Trophoblast cell (in vitro differentiated cells and primary cell): ENCODE data around the gene CLMN.

Experiments used
- DNase-seq, 2 donors: peaks; one replicate each; pipeline ENCODE4 v3.0.0-alpha.2; 2016
- H2AFZ ChIP-seq: 2 replicates; pipeline ENCODE4 v1.6.1; 2013; ENCODE audit warnings: low read length, moderate library complexity, mild to moderate bottlenecking; ENCODE audit not compliant: insufficient read depth, poor library complexity
- H2AK5ac ChIP-seq: 2 replicates; pipeline ENCODE4 v1.6.1; 2013; ENCODE audit warnings: mild to moderate bottlenecking, low read length
- H2BK120ac ChIP-seq: 2 replicates; pipeline ENCODE4 v1.6.1; 2013; ENCODE audit warnings: low read length, mild to moderate bottlenecking, moderate library complexity; ENCODE audit not compliant: insufficient read depth, poor library complexity
- H2BK12ac ChIP-seq: 2 replicates; pipeline ENCODE4 v1.6.1; 2013; ENCODE audit warnings: mild to moderate bottlenecking, low read length, moderate library complexity
- H2BK5ac ChIP-seq: 2 replicates; pipeline ENCODE4 v1.6.1; 2013; ENCODE audit warnings: low read length, low read depth, moderate library complexity, mild to moderate bottlenecking; ENCODE audit not compliant: poor library complexity
- H3K14ac ChIP-seq: 2 replicates; pipeline ENCODE4 v1.6.1; 2013; ENCODE audit warnings: mild to moderate bottlenecking, low read length
- H3K18ac ChIP-seq: 2 replicates; pipeline ENCODE4 v1.6.1; 2013; ENCODE audit warnings: mild to moderate bottlenecking, low read length
- H3K23ac ChIP-seq: 2 replicates; pipeline ENCODE4 v1.6.1; 2013; ENCODE audit warnings: low read length
- H3K27ac ChIP-seq: 2 replicates; pipeline ENCODE4 v1.5.1; 2013; ENCODE audit warnings: low read depth, mild to moderate bottlenecking, inconsistent platforms, low read length, moderate library complexity
- H3K27me3 ChIP-seq: 2 replicates; pipeline ENCODE4 v1.6.1; 2013; ENCODE audit warnings: inconsistent platforms, mild to moderate bottlenecking, low read length, moderate library complexity; ENCODE audit not compliant: insufficient read depth
- H3K36me3 ChIP-seq, 2 experiments: 1 replicate in 1 of 2; 2 replicates in 1 of 2; pipeline ENCODE4 v1.6.1; 2013; ENCODE audit warnings: low read length in 2 of 2, mild to moderate bottlenecking in 2 of 2, moderate library complexity in 1 of 2; ENCODE audit not compliant: insufficient read depth in 2 of 2, control insufficient read depth in 1 of 2
- H3K4ac ChIP-seq: 2 replicates; pipeline ENCODE4 v1.6.1; 2013; ENCODE audit warnings: low read depth, mild to moderate bottlenecking, low read length, moderate library complexity
- H3K4me1 ChIP-seq, 2 experiments: 1 replicate in 1 of 2; 2 replicates in 1 of 2; pipeline ENCODE4 v1.6.1; 2013; ENCODE audit warnings: low read length in 2 of 2, mild to moderate bottlenecking in 2 of 2, moderate library complexity in 1 of 2; ENCODE audit not compliant: insufficient read depth in 2 of 2, control insufficient read depth in 1 of 2
- H3K4me2 ChIP-seq: 2 replicates; pipeline ENCODE4 v1.6.1; 2013; ENCODE audit warnings: inconsistent platforms, mild to moderate bottlenecking, low read length, moderate library complexity
- H3K4me3 ChIP-seq: 2 replicates; pipeline ENCODE4 v1.5.1; 2013; ENCODE audit warnings: mild to moderate bottlenecking, low read depth, low read length, inconsistent platforms
- H3K79me1 ChIP-seq: one replicate; pipeline ENCODE4 v1.6.1; 2013; ENCODE audit warnings: low read length
- H3K79me2 ChIP-seq: 2 replicates; pipeline ENCODE4 v1.6.1; 2013; ENCODE audit warnings: low read length, mild to moderate bottlenecking; ENCODE audit not compliant: control insufficient read depth, insufficient read depth, poor library complexity
- H3K9ac ChIP-seq: 2 replicates; pipeline ENCODE4 v1.6.1; 2013; ENCODE audit warnings: mild to moderate bottlenecking, low read length
- H3K9me3 ChIP-seq: 2 replicates; pipeline ENCODE4 v1.6.1; 2013; ENCODE audit warnings: low read depth, mild to moderate bottlenecking, control low read depth, inconsistent platforms, low read length; ENCODE audit not compliant: insufficient read depth
- H4K12ac ChIP-seq: 2 replicates; pipeline ENCODE4 v1.6.1; 2013; ENCODE audit warnings: low read depth, mild to moderate bottlenecking, low read length, moderate library complexity
- H4K8ac ChIP-seq: 2 replicates; pipeline ENCODE4 v1.6.1; 2013; ENCODE audit warnings: low read depth, mild to moderate bottlenecking, low read length, moderate library complexity
- H4K91ac ChIP-seq: one replicate; pipeline ENCODE4 v1.6.1; 2013; ENCODE audit warnings: low read depth, mild to moderate bottlenecking, low read length, moderate library complexity
- WGBS: extraction: QIAGEN DNeasy Blood & Tissue Kit; methylation state at CpG from one replicate; pipeline ENCODE4 v1.1.7; 2013; ENCODE audit warnings: missing lambda C conversion rate; ENCODE audit not compliant: insufficient read length, insufficient coverage; ENCODE audit errors: extremely low coverage; 5-methylcytosine and 5-hydroxymethylcytosine counted together

The CLMN gene

DNA sequence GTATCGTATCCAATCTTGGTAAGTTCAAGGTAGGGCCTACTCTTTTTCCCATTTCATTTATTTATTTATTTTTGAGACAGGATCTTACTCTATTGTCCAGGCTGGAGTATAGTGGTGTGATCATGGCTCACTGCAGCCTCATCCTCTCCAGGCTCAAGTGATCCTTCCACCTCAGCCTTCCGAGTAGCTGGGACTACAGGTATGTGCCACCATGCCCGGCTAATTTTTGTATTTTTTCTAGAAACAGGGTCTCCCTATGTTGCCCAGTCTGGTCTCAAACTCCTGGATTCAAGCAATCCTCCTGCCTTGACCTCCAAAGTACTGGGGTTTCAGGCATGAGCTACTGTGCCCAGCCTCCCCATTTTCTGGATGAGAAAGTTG, 57.2 kb downstream of the CLMN start:
- Histone ChIP-seq H3K4me3 (no peak overlapping the region), H3K4me1 (peaks cover 2 to 17% of the 10 kb centered on the region in 2 experiments)

DNA sequence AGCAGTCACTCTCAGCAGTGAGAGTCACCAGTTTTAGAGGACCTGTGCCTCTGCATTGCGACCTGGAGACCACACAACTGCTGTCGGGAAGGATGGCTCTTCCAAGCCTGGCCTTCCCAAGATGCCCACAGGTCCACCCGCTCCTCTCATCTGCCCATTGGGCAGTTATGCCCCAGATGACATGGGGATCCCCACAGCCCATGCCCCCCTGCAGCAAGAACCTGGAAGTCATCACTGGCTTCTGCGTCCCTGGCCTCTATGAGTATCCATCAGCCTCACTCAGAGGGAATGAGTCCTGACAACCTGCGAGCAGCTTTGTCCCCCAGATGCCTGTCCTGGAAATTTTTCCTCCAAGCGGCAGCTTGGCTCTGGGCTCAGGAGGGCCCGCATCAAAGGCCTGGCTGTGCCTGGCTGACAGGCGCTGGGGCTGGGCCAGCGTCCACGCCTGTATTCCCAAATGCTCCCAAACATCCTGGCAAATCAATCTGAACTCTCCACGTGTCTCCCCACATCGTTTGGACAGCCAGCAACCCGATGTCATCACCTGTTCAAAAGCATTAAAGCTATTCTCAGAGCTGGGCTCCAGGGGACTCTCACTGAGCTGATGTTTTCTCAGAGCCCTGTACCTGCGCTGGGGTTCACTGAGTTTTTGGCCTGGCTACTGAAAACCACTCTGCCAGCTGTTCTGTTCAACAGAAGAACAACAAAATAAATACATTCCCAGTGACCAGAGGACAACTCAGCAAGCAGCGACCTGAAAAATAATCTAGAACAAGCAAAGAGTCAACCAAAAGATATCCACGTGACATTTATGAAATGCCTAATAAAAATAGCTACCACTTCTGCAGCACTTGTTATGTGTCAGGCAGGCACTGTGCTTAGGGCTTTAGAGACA, 57.8 kb downstream of the CLMN start:
- Histone ChIP-seq H3K79me2 (no peaks in the 10 kb centered on the region), H3K4me3 (no peak overlapping the region), H3K9ac (no peak overlapping the region), H2BK5ac (no peak overlapping the region), H3K79me1 (peaks cover 10% of the 10 kb centered on the region), H3K4me2 (no peak overlapping the region), H3K27me3 (no peaks in the 10 kb centered on the region), H3K4me1 (peaks cover 2 to 17% of the 10 kb centered on the region in 2 experiments), H4K12ac (no peak overlapping the region), H2AFZ (no peak overlapping the region), H2BK12ac (no peak overlapping the region), H3K18ac (no peak overlapping the region), H3K36me3 (no peaks in the 10 kb centered on the region), H2AK5ac (no peak overlapping the region), H3K27ac (no peak overlapping the region), H4K91ac (no peak overlapping the region), H3K14ac (no peak overlapping the region), H2BK120ac (no peak overlapping the region), H3K4ac (no peak overlapping the region), H3K9me3 (no peaks in the 10 kb centered on the region), H4K8ac (no peak overlapping the region), H3K23ac (no peak overlapping the region)
- no CpG with 5 or more reads among the region's 16 CpGs for WGBS
- no peak for DNase-seq

More for the DNA sequence above, 57.2 kb downstream of the CLMN start:
- no peak overlapping the region for H3K14ac ChIP-seq
- no peak overlapping the region for H2AFZ ChIP-seq
- H3K36me3 ChIP-seq: no peaks in the 10 kb centered on the region
- DNase-seq: no peak
- peaks cover 10% of the 10 kb centered on the region for H3K79me1 ChIP-seq
- no peak overlapping the region for H4K8ac ChIP-seq
- no peak overlapping the region for H4K12ac ChIP-seq
- no peak overlapping the region for H2BK120ac ChIP-seq
- no peak overlapping the region for H3K27ac ChIP-seq
- no peak overlapping the region for H2BK5ac ChIP-seq
- H3K9ac ChIP-seq: no peak overlapping the region
- no peak overlapping the region for H4K91ac ChIP-seq
- H3K9me3 ChIP-seq: no peaks in the 10 kb centered on the region
- no peak overlapping the region for H3K4me2 ChIP-seq
- no peaks in the 10 kb centered on the region for H3K79me2 ChIP-seq
- H3K18ac ChIP-seq: no peak overlapping the region
- H3K23ac ChIP-seq: no peak overlapping the region
- no peak overlapping the region for H3K4ac ChIP-seq
- no peak overlapping the region for H2AK5ac ChIP-seq
- no peaks in the 10 kb centered on the region for H3K27me3 ChIP-seq
- no CpG with 5 or more reads among the region's 3 CpGs for WGBS
- no peak overlapping the region for H2BK12ac ChIP-seq

DNA sequence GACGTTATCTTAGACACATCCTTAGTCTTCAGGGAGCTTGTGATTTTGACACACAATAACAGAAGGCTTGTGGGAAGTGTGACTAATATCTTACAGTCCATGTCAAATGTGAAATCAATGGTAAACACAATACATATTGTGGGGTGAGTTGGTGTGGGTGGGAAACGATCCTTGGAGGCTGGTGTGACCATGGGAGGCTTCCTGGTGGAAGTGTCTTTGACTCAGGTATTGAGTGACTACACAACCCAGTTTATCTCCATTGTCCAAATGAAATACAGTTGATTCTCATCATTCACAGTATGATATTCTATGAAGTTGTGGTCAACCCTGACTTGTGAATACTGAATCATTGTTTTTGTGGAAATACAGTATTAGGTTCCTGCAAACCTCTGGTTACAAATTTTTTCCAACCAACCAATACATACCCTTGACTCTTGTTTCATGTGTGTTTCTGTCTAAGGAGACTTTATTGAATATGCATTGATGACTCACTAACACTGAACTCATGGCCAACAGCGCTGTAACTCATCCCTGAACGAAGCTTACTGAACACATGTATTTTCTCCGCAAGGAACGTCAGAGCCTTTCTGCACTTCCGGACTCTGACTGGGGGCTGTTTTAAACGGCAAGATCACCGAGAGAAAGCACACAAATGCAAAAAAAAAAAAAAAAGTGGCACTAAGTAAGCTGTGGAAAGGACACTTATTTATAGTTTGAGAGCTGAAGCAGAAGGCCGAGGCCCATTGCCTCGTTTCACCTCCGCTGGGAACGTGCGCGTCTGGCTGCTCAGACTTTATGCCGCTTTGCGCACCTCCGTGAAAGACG, 59.0 kb downstream of the CLMN start:
- Histone ChIP-seq H2AFZ (no peak overlapping the region), H2AK5ac (no peak overlapping the region), H3K4me1 (peaks cover 6 to 21% of the 10 kb centered on the region in 2 experiments), H3K27ac (no peak overlapping the region), H4K12ac (no peak overlapping the region), H2BK120ac (no peak overlapping the region), H3K9me3 (no peaks in the 10 kb centered on the region), H3K18ac (no peak overlapping the region), H3K23ac (no peak overlapping the region), H3K79me2 (no peaks in the 10 kb centered on the region), H2BK12ac (no peak overlapping the region), H3K14ac (no peak overlapping the region), H3K27me3 (no peaks in the 10 kb centered on the region), H2BK5ac (no peak overlapping the region), H3K4me3 (no peak overlapping the region), H4K91ac (no peak overlapping the region), H3K4me2 (no peak overlapping the region), H4K8ac (no peak overlapping the region), H3K79me1 (peaks cover 8% of the 10 kb centered on the region), H3K4ac (no peak overlapping the region), H3K36me3 (no peaks in the 10 kb centered on the region), H3K9ac (no peak overlapping the region)
- WGBS: no CpG with 5 or more reads among the region's 19 CpGs
- DNase-seq: no peak

DNA sequence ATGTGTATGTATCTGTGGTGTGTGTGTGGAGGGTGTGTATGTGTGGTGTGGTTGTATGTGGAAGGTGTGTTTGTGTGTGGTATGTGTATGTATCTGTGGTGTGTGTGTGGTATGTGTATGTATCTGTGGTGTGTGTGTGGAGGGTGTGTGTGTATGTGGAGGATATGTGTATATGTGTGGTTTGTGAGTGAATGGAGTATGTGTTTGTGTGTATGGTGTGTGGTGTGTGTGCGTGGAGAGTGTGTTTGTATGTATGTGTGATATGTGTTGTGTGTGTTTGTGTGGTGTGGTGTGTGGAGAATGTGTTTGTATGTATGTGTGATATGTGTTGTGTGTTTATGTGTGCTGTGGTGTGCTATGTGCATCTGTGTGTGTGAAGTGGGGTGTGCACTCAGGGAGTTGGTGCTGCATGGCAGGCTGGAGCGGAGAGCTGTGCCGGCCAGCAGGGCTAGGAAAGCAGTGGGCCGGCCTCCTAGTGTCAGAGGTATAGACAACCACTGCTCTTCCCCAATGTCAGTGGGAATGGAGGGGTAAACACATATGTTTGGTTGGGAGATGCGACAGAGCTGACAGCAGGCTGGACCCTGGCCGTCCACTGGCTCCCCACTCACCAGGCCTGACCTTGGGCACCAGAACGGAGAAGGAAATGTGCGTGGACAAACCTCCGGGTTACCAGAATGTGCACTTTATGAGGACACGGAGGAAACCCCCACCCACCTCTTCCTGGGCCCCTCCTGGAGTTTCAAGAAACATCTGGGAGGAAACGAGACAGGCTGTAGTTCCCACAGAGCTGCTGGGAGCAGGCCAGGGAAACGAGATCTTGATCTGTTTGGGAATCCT, 60.7 kb downstream of the CLMN start:
- Histone ChIP-seq H2BK12ac (no peak overlapping the region), H3K4ac (no peak overlapping the region), H4K91ac (no peak overlapping the region), H2AFZ (no peak overlapping the region), H3K9me3 (no peaks in the 10 kb centered on the region), H3K27ac (no peak overlapping the region), H3K9ac (no peak overlapping the region), H2AK5ac (no peak overlapping the region), H3K4me3 (no peak overlapping the region), H4K12ac (no peak overlapping the region), H3K23ac (no peak overlapping the region), H3K18ac (no peak overlapping the region), H3K79me1 (no peaks in the 10 kb centered on the region), H3K79me2 (no peaks in the 10 kb centered on the region), H3K14ac (no peak overlapping the region), H3K36me3 (no peaks in the 10 kb centered on the region), H3K4me2 (no peak overlapping the region), H2BK5ac (no peak overlapping the region), H3K27me3 (no peaks in the 10 kb centered on the region), H4K8ac (no peak overlapping the region), H2BK120ac (no peak overlapping the region), H3K4me1 (peaks cover 5 to 18% of the 10 kb centered on the region in 2 experiments)
- DNase-seq: no peak
- 100% methylated on average over 1 of the region's 12 CpGs for WGBS
